ENCODE results near the gene CMTM1. TPM values are rescaled to one million over a fixed set of nuclear protein-coding genes. Genes with fewer than 3 reads are reported as not detected.
"Not testable (repeated sequence)": the region's sequence is repeated elsewhere in the genome, so short reads cannot be mapped to it uniquely, and the experiment has no call there.

Gene CMTM1
- total and polyA plus RNA-seq, 7 donors, result 0.71 to 3.0 (median 1.3) TPM; not detected in 2

- Histone ChIP-seq H3K36me3 (peaks cover 0 to 54% (median 6%) of the 10 kb centered on the region in 4 donors), H3K4me3 (no peak overlapping the region), H3K27me3 (peaks cover 0 to 5% (median 4%) of the 10 kb centered on the region in 3 donors), H3K4me1 (peaks cover 0 to 19% (median 15%) of the 10 kb centered on the region in 4 donors), H3K27ac (no peak overlapping the region), H3K9me3 (no peaks in the 10 kb centered on the region)
- intact Hi-C loops (cut with DNase I), result no loop called here
- TF ChIP-seq POLR2AphosphoS5 (IDR thresholded peaks at IDR 0.05) (no peak), EP300 (IDR thresholded peaks at IDR 0.05) (no peak), POLR2A (IDR thresholded peaks at IDR 0.05) (no peak), CTCF (IDR thresholded peaks at IDR 0.05) (no peak)
- WGBS, 2 donors, result 89 to 92% methylated on average over 14 of the region's 14 CpGs
- DNase-seq, result no peak
Observed at GRCh38 chr16:66610111-66610820, 44.0 kb downstream of the CMTM1 start.

- H3K27ac ChIP-seq; H3K9me3 ChIP-seq; H3K27me3 ChIP-seq; DNase-seq; intact Hi-C loops (cut with DNase I); H3K4me3 ChIP-seq: not testable (repeated sequence)
- Histone ChIP-seq H3K36me3 (peaks cover 0 to 54% (median 6%) of the 10 kb centered on the region in 4 donors), H3K4me1 (peaks cover 0 to 11% (median 9%) of the 10 kb centered on the region in 4 donors)
- WGBS, 2 donors, result 92 to 93% methylated on average over 8 of the region's 8 CpGs
Observed at GRCh38 chr16:66611911-66612310, 45.7 kb downstream of the CMTM1 start.

GRCh38 chr16:66612422-66612821 lies 46.2 kb downstream of the CMTM1 start:
- no peak for TF ChIP-seq POLR2AphosphoS5 (IDR thresholded peaks at IDR 0.05)
- no peak for TF ChIP-seq EP300 (IDR thresholded peaks at IDR 0.05)
- no peak for TF ChIP-seq CTCF (IDR thresholded peaks at IDR 0.05)
- no peak for TF ChIP-seq POLR2A (IDR thresholded peaks at IDR 0.05)
- Histone ChIP-seq H3K9me3 (no peaks in the 10 kb centered on the region), H3K36me3 (peaks cover 0 to 54% (median 6%) of the 10 kb centered on the region in 4 donors), H3K4me1 (peaks cover 0 to 11% (median 9%) of the 10 kb centered on the region in 4 donors), H3K27me3 (no peaks in the 10 kb centered on the region), H3K4me3 (no peak overlapping the region), H3K27ac (no peak overlapping the region)
- WGBS, 2 donors, result 89 to 96% methylated on average over 14 of the region's 14 CpGs
- intact Hi-C loops (cut with DNase I), result no loop called here
- DNase-seq, result no peak

- H3K27ac ChIP-seq, result no peak overlapping the region
- intact Hi-C loops (cut with DNase I), result no loop called here
- TF ChIP-seq EP300 (IDR thresholded peaks at IDR 0.05) (no peak), POLR2AphosphoS5 (IDR thresholded peaks at IDR 0.05) (no peak), CTCF (IDR thresholded peaks at IDR 0.05) (no peak), POLR2A (IDR thresholded peaks at IDR 0.05) (no peak)
- no peaks in the 10 kb centered on the region for H3K9me3 ChIP-seq
- DNase-seq, result no peak
- WGBS, 2 donors, result 92 to 93% methylated on average over 12 of the region's 12 CpGs
- no peak overlapping the region for H3K4me3 ChIP-seq
- peaks cover 0 to 16% (median 13%) of the 10 kb centered on the region in 4 donors for H3K4me1 ChIP-seq
- H3K27me3 ChIP-seq, result no peaks in the 10 kb centered on the region
- H3K36me3 ChIP-seq, result peaks cover 0 to 52% (median 6%) of the 10 kb centered on the region in 4 donors
Observed at GRCh38 chr16:66614161-66614802, 48.0 kb downstream of the CMTM1 start.

GRCh38 chr16:66616169-66616568 lies 49.9 kb downstream of the CMTM1 start:
- H3K36me3 ChIP-seq, result peaks cover 0 to 36% (median 6%) of the 10 kb centered on the region in 4 donors
- intact Hi-C loops (cut with DNase I), result no loop called here
- peaks cover 0 to 16% (median 13%) of the 10 kb centered on the region in 4 donors for H3K4me1 ChIP-seq
- no peak overlapping the region for H3K27ac ChIP-seq
- 90 to 94% methylated on average over 4 of the region's 4 CpGs for WGBS, 2 donors
- DNase-seq, result no peak
- H3K4me3 ChIP-seq, result no peak overlapping the region
- TF ChIP-seq CTCF (IDR thresholded peaks at IDR 0.05) (no peak), POLR2AphosphoS5 (IDR thresholded peaks at IDR 0.05) (no peak), POLR2A (IDR thresholded peaks at IDR 0.05) (no peak), EP300 (IDR thresholded peaks at IDR 0.05) (no peak)
- no peaks in the 10 kb centered on the region for H3K27me3 ChIP-seq
- H3K9me3 ChIP-seq, result no peaks in the 10 kb centered on the region

All from sigmoid colon (tissue), 7 donors.